Tibial nerve (tissue), 4 donors: ENCODE results near the gene POLK. TPM values are rescaled to one million over a fixed set of nuclear protein-coding genes. Genes with fewer than 3 reads are reported as not detected.

ENCODE experiments used
- DNase-seq, 2 donors: peaks; one replicate each; pipeline ENCODE4 v3.0.0-alpha.2; 2019; ENCODE audit warnings: low spot score in 2 of 2
- H3K27ac ChIP-seq, 4 donors: fragments of 200-600 bp; sonication (generic) in 3 of 4; one replicate each; pipeline ENCODE4 v1.5.1; 2017 to 2019; ENCODE audit warnings: mild to moderate bottlenecking in 1 of 4
- H3K27me3 ChIP-seq, 2 donors: fragments of 200-600 bp; sonication (generic) in 1 of 2; one replicate each; pipeline versions ENCODE4 v1.5.1 to v1.6.0; 2017 to 2019
- H3K36me3 ChIP-seq, 3 donors: fragments of 200-600 bp; sonication (generic); one replicate each; pipeline ENCODE4 v1.5.1; 2018 to 2019
- H3K4me1 ChIP-seq, 4 donors: fragments of 200-600 bp; sonication (generic) in 3 of 4; one replicate each; pipeline ENCODE4 v1.5.1; 2017 to 2019
- H3K4me3 ChIP-seq, 4 donors: fragments of 200-600 bp; sonication (generic) in 3 of 4; one replicate each; pipeline ENCODE4 v1.5.1; 2017 to 2019; ENCODE audit warnings: mild to moderate bottlenecking in 1 of 4, moderate library complexity in 1 of 4
- H3K9me3 ChIP-seq, 4 donors: fragments of 200-600 bp; sonication (generic) in 3 of 4; one replicate each; pipeline ENCODE4 v1.5.1; 2017 to 2019
- CTCF ChIP-seq, 5 experiments: fragments of 200-600 bp in 3 of 5; fragments of 450-650 bp in 2 of 5; sonication (generic) in 3 of 5; IDR thresholded peaks; one replicate each; pipeline ENCODE4 v1.5.1; 2016 to 2019; ENCODE audit warnings: antibody characterized with exemption in 5 of 5, mild to moderate bottlenecking in 3 of 5, moderate library complexity in 2 of 5
- EP300 ChIP-seq, 2 donors: sonication (generic); formaldehyde crosslinking; IDR thresholded peaks; one replicate each; pipeline ENCODE4 v1.6.1; 2017; ENCODE audit warnings: antibody characterized with exemption in 2 of 2, mild to moderate bottlenecking in 1 of 2
- POLR2A ChIP-seq, 2 donors: fragments of 450-650 bp; IDR thresholded peaks; one replicate each; pipeline ENCODE4 v1.6.1; 2017; ENCODE audit warnings: antibody characterized with exemption in 2 of 2, mild to moderate bottlenecking in 2 of 2, moderate library complexity in 2 of 2
- WGBS, 2 donors: methylation state at CpG; one replicate each; pipeline ENCODE4 v1.1.5; 2018; 5-methylcytosine and 5-hydroxymethylcytosine counted together
- total RNA-seq, 4 donors: library from RNA; depleted of rRNA; stranded (reverse); fragments of >200 nt; gene quantifications; one replicate each; pipeline ENCODE4 v1.1.0, GENCODE V29; 2016

Gene POLK
- total RNA-seq, 4 donors from 2014 or later = 48.6 to 58.8 (median 56.2) TPM

- peaks cover 0 to 45% (median 21%) of the 10 kb centered on the region in 4 donors for H3K4me1 ChIP-seq
- no peaks in the 10 kb centered on the region for H3K36me3 ChIP-seq
- WGBS, 2 donors = 97% methylated on average over 3 of the region's 3 CpGs
- no peak for DNase-seq
- no peaks in the 10 kb centered on the region for H3K9me3 ChIP-seq
- H3K27ac ChIP-seq = no peak overlapping the region
- TF ChIP-seq CTCF (IDR thresholded peaks at IDR 0.05) (no peak), POLR2A (IDR thresholded peaks at IDR 0.05) (no peak), EP300 (IDR thresholded peaks at IDR 0.05) (no peak)
- H3K27me3 ChIP-seq = no peaks in the 10 kb centered on the region
- H3K4me3 ChIP-seq = no peak overlapping the region
These were observed 2.6 kb downstream of the POLK start for GRCh38 chr5:75514323-75514722.

- Histone ChIP-seq H3K4me3 (no peak overlapping the region), H3K4me1 (peaks cover 0 to 16% (median 0%) of the 10 kb centered on the region in 4 donors), H3K27ac (no peak overlapping the region), H3K36me3 (peaks cover 0 to 22% (median 0%) of the 10 kb centered on the region in 3 donors), H3K9me3 (peaks cover 0 to 23% (median 10%) of the 10 kb centered on the region in 4 donors), H3K27me3 (no peaks in the 10 kb centered on the region)
- TF ChIP-seq POLR2A (IDR thresholded peaks at IDR 0.05) (no peak), CTCF (IDR thresholded peaks at IDR 0.05) (no peak), EP300 (IDR thresholded peaks at IDR 0.05) (no peak)
- 92 to 93% methylated on average over 1 of the region's 1 CpG for WGBS, 2 donors
- DNase-seq = no peak
These were observed 8.1 kb downstream of the POLK start for GRCh38 chr5:75519761-75520160.

GRCh38 chr5:75521195-75521594 lies 9.5 kb downstream of the POLK start:
- no peaks in the 10 kb centered on the region for H3K27me3 ChIP-seq
- H3K4me1 ChIP-seq = peaks cover 0 to 25% (median 0%) of the 10 kb centered on the region in 4 donors
- no peak overlapping the region for H3K27ac ChIP-seq
- no peak for DNase-seq
- peaks cover 0 to 22% (median 0%) of the 10 kb centered on the region in 3 donors for H3K36me3 ChIP-seq
- peaks cover 0 to 23% (median 10%) of the 10 kb centered on the region in 4 donors for H3K9me3 ChIP-seq
- no peak for TF ChIP-seq EP300 (IDR thresholded peaks at IDR 0.05)
- TF ChIP-seq POLR2A (IDR thresholded peaks at IDR 0.05) = no peak
- no peak for TF ChIP-seq CTCF (IDR thresholded peaks at IDR 0.05)
- H3K4me3 ChIP-seq = no peak overlapping the region
- WGBS, 2 donors = 96 to 99% methylated on average over 2 of the region's 2 CpGs

GRCh38 chr5:75522025-75522424 lies 10.3 kb downstream of the POLK start:
- H3K4me3 ChIP-seq = no peak overlapping the region
- TF ChIP-seq EP300 (IDR thresholded peaks at IDR 0.05) (no peak), CTCF (IDR thresholded peaks at IDR 0.05) (no peak)
- peaks cover 0 to 23% (median 10%) of the 10 kb centered on the region in 4 donors for H3K9me3 ChIP-seq
- peaks cover 0 to 26% (median 3%) of the 10 kb centered on the region in 4 donors for H3K4me1 ChIP-seq
- no peak for DNase-seq
- H3K27ac ChIP-seq = no peak overlapping the region
- no peaks in the 10 kb centered on the region for H3K27me3 ChIP-seq
- H3K36me3 ChIP-seq = peaks cover 0 to 22% (median 0%) of the 10 kb centered on the region in 3 donors

GRCh38 chr5:75522542-75522941 lies 10.9 kb downstream of the POLK start:
- peaks cover 0 to 23% (median 10%) of the 10 kb centered on the region in 4 donors for H3K9me3 ChIP-seq
- no peak for TF ChIP-seq EP300 (IDR thresholded peaks at IDR 0.05)
- TF ChIP-seq POLR2A (IDR thresholded peaks at IDR 0.05) = no peak
- 97 to 98% methylated on average over 1 of the region's 1 CpG for WGBS, 2 donors
- no peaks in the 10 kb centered on the region for H3K27me3 ChIP-seq
- no peak overlapping the region for H3K4me3 ChIP-seq
- H3K27ac ChIP-seq = no peak overlapping the region
- DNase-seq = no peak
- H3K4me1 ChIP-seq = peaks cover 0 to 28% (median 4%) of the 10 kb centered on the region in 4 donors
- peaks cover 0 to 22% (median 0%) of the 10 kb centered on the region in 3 donors for H3K36me3 ChIP-seq

GRCh38 chr5:75523275-75523674 lies 11.6 kb downstream of the POLK start:
- no peak for DNase-seq

More at GRCh38 chr5:75523275-75523674, 11.6 kb downstream of the POLK start:
- TF ChIP-seq POLR2A (IDR thresholded peaks at IDR 0.05) (no peak), EP300 (IDR thresholded peaks at IDR 0.05) (no peak), CTCF (IDR thresholded peaks at IDR 0.05) (no peak)
- peaks cover 0 to 22% (median 0%) of the 10 kb centered on the region in 3 donors for H3K36me3 ChIP-seq
- no peak overlapping the region for H3K27ac ChIP-seq
- no peak overlapping the region for H3K4me3 ChIP-seq
- no peaks in the 10 kb centered on the region for H3K27me3 ChIP-seq
- peaks cover 0 to 28% (median 4%) of the 10 kb centered on the region in 4 donors for H3K4me1 ChIP-seq
- H3K9me3 ChIP-seq = peaks cover 0 to 23% (median 10%) of the 10 kb centered on the region in 4 donors
- WGBS, 2 donors = 97 to 98% methylated on average over 1 of the region's 1 CpG
